Thymus (tissue), 11 donors: ENCODE results near the gene FILIP1. TPM values are rescaled to one million over a fixed set of nuclear protein-coding genes. Genes with fewer than 3 reads are reported as not detected.
"Not testable (repeated sequence)": the region's sequence is repeated elsewhere in the genome, so short reads cannot be mapped to it uniquely, and the experiment has no call there.

Experiments used
- DNase-seq, 9 donors: peaks; one replicate each; pipeline ENCODE4 v3.0.0-alpha.2; 2013; ENCODE audit warnings: low spot score in 9 of 9, low read depth in 6 of 9, missing footprints in 1 of 9
- H3K27ac ChIP-seq, 2 donors: one replicate each; pipeline ENCODE4 v1.5.1; 2013; ENCODE audit warnings: control low read depth in 1 of 2, low read depth in 1 of 2, low read length in 1 of 2, mild to moderate bottlenecking in 1 of 2, moderate library complexity in 1 of 2
- H3K27me3 ChIP-seq, 2 donors: one replicate each; pipeline ENCODE4 v1.5.1; 2013; ENCODE audit warnings: low read length in 1 of 2; ENCODE audit not compliant: control insufficient read depth in 2 of 2, insufficient read depth in 1 of 2
- H3K36me3 ChIP-seq, 2 donors: one replicate each; pipeline ENCODE4 v1.5.1; 2013; ENCODE audit warnings: low read length in 1 of 2, mild to moderate bottlenecking in 1 of 2, moderate library complexity in 1 of 2; ENCODE audit not compliant: control insufficient read depth in 2 of 2, insufficient read depth in 2 of 2
- H3K4me1 ChIP-seq, 2 donors: one replicate each; pipeline ENCODE4 v1.5.1; 2013; ENCODE audit warnings: low read length in 2 of 2; ENCODE audit not compliant: control insufficient read depth in 2 of 2, insufficient read depth in 2 of 2
- H3K4me3 ChIP-seq, 2 donors: one replicate each; pipeline ENCODE4 v1.5.1; 2013; ENCODE audit warnings: low read length in 2 of 2, control low read depth in 1 of 2, mild to moderate bottlenecking in 1 of 2
- H3K9me3 ChIP-seq, 2 donors: one replicate each; pipeline ENCODE4 v1.5.1; 2013; ENCODE audit warnings: low read length in 1 of 2, mild to moderate bottlenecking in 1 of 2; ENCODE audit not compliant: control insufficient read depth in 2 of 2, insufficient read depth in 1 of 2
- WGBS: extraction: QIAGEN DNeasy Blood & Tissue Kit; methylation state at CpG from one replicate; pipeline ENCODE4 v1.1.7; 2013; 5-methylcytosine and 5-hydroxymethylcytosine counted together
- polyA plus RNA-seq: library from polyadenylated mRNA; stranded (reverse); fragments of 200-250 nt; gene quantifications from one replicate; pipeline ENCODE4 v1.2.3, GENCODE V29; 2013
- total RNA-seq: library from RNA; stranded (reverse); fragments of 120-200 nt; gene quantifications from one replicate; pipeline ENCODE4 v1.2.4, GENCODE V29; 2013
- donor health status: healthy.

The FILIP1 gene
- total and polyA plus RNA-seq, 2 donors: 1.8 to 1.9 TPM

GRCh38 chr6:75446241-75446880, 47.2 kb downstream of the FILIP1 start:
- Histone ChIP-seq H3K4me3 (no peak overlapping the region), H3K27me3 (no peaks in the 10 kb centered on the region), H3K27ac (no peak overlapping the region), H3K4me1 (no peaks in the 10 kb centered on the region), H3K9me3 (no peaks in the 10 kb centered on the region), H3K36me3 (no peaks in the 10 kb centered on the region)
- DNase-seq: no peak
- 83% methylated on average over 4 of the region's 4 CpGs for WGBS

GRCh38 chr6:75445738-75446137, 47.9 kb downstream of the FILIP1 start:
- no peak for DNase-seq
- H3K36me3 ChIP-seq: no peaks in the 10 kb centered on the region
- H3K27me3 ChIP-seq: no peaks in the 10 kb centered on the region
- no peaks in the 10 kb centered on the region for H3K9me3 ChIP-seq
- no peaks in the 10 kb centered on the region for H3K4me1 ChIP-seq
- no peak overlapping the region for H3K4me3 ChIP-seq
- no peak overlapping the region for H3K27ac ChIP-seq

DNA sequence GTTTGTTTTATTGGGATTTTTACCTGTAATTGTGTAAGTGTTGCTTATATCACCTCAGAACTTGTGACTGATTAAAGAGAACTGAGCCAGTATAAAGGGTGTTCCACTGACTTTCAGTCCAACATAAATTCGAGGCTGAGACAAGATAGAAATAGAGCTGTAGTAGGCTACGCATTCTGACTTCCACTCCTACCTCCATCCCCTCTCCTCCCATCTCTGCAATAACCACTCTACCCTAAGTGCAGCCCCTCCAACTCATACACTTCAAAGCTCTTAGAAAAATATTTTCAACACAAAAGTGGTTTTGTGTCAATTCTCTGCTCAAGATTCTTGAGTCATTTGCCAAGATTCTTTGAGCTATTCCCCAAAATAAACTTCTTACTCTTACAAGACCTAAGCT, 48.7 kb downstream of the FILIP1 start:
- 89% methylated on average over 2 of the region's 2 CpGs for WGBS
- Histone ChIP-seq H3K27me3 (no peaks in the 10 kb centered on the region), H3K4me3 (no peak overlapping the region), H3K36me3 (no peaks in the 10 kb centered on the region), H3K4me1 (no peaks in the 10 kb centered on the region), H3K9me3 (no peaks in the 10 kb centered on the region), H3K27ac (no peak overlapping the region)
- DNase-seq: no peak

- 98% methylated on average over 27 of the region's 29 CpGs for WGBS
- not testable (repeated sequence) for H3K27ac ChIP-seq, DNase-seq, H3K36me3 ChIP-seq, H3K4me3 ChIP-seq, H3K4me1 ChIP-seq, H3K27me3 ChIP-seq, H3K9me3 ChIP-seq
Measured at GRCh38 chr6:75441883-75442282, 51.7 kb downstream of the FILIP1 start.

DNA sequence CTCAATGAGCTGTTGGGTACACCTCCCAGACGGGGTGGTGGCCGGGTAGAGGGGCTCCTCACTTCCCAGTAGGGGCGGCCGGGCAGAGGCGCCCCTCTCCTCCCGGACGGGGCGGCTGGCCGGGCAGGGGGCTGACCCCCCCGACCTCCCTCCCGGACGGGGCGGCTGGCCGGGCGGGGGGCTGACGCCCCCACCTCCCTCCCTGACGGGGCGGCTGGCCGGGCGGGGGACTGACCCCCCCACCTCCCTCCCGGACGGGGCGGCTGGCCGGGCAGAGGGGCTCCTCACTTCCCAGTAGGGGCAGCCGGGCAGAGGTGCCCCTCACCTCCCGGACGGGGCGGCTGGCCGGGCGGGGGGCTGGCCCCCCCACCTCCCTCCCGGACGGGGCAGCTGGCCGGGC, 52.1 kb downstream of the FILIP1 start:
- WGBS: 94% methylated on average over 32 of the region's 33 CpGs
- DNase-seq, H3K4me1 ChIP-seq: not testable (repeated sequence)

GRCh38 chr6:75438442-75439116, 55.0 kb downstream of the FILIP1 start:
- H3K27me3 ChIP-seq: no peaks in the 10 kb centered on the region
- no peaks in the 10 kb centered on the region for H3K36me3 ChIP-seq
- H3K27ac ChIP-seq: no peak overlapping the region
- no peak overlapping the region for H3K4me3 ChIP-seq
- H3K4me1 ChIP-seq: no peaks in the 10 kb centered on the region
- WGBS: 94% methylated on average over 2 of the region's 2 CpGs
- DNase-seq: no peak
- H3K9me3 ChIP-seq: no peaks in the 10 kb centered on the region

More for the DNA sequence above, 52.1 kb downstream of the FILIP1 start:
- not testable (repeated sequence) for H3K36me3 ChIP-seq, H3K9me3 ChIP-seq, H3K27me3 ChIP-seq, H3K27ac ChIP-seq, H3K4me3 ChIP-seq

GRCh38 chr6:75438013-75438431, 55.6 kb downstream of the FILIP1 start:
- H3K27me3 ChIP-seq: no peaks in the 10 kb centered on the region
- H3K27ac ChIP-seq: no peak overlapping the region
- H3K4me3 ChIP-seq: no peak overlapping the region
- H3K36me3 ChIP-seq: no peaks in the 10 kb centered on the region
- whole genome bisulfite sequencing: 99% methylated on average over 1 of the region's 1 CpG
- no peak for DNase-seq
- no peaks in the 10 kb centered on the region for H3K4me1 ChIP-seq
- H3K9me3 ChIP-seq: no peaks in the 10 kb centered on the region

GRCh38 chr6:75437421-75437891, 56.1 kb downstream of the FILIP1 start:
- WGBS: 94% methylated on average over 3 of the region's 3 CpGs
- DNase-seq: no peak
- Histone ChIP-seq H3K9me3 (no peaks in the 10 kb centered on the region), H3K27me3 (no peaks in the 10 kb centered on the region), H3K36me3 (no peaks in the 10 kb centered on the region), H3K4me1 (no peaks in the 10 kb centered on the region), H3K27ac (no peak overlapping the region), H3K4me3 (no peak overlapping the region)

DNA sequence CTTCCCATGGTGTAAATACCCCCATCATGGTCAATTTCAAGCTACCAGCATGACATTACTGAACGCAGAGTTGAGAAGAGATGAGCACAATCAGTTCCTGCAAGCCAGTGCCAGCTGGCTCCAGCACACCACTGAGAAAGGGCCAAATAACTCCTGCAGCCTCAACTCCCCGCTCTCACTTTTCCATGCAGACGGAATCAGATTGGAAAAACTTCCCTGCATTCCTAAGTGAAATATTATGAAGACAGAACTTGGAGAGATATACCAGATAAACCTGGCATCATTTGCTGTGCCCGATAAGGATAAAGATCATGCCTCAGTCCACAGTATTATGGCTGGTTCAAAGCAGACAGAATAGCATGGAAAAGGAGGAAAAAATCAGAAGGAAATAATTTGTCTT, 56.7 kb downstream of the FILIP1 start:
- 91% methylated on average over 4 of the region's 4 CpGs for WGBS
- DNase-seq: no peak
- no peak overlapping the region for H3K27ac ChIP-seq

More for the DNA sequence above, 56.7 kb downstream of the FILIP1 start:
- no peaks in the 10 kb centered on the region for H3K27me3 ChIP-seq
- no peaks in the 10 kb centered on the region for H3K4me1 ChIP-seq
- no peak overlapping the region for H3K4me3 ChIP-seq
- H3K36me3 ChIP-seq: no peaks in the 10 kb centered on the region
- H3K9me3 ChIP-seq: no peaks in the 10 kb centered on the region
